GM21786 (cell line): ENCODE data around the gene PROZ.

Experiments
- ATAC-seq: cut with Tn5 transposase; IDR thresholded peaks from one replicate; pipeline ENCODE4 v1.9.1; 2021; ENCODE audit not compliant: unreplicated experiment

Gene PROZ

GRCh38 chr13:113203507-113204377, 45.3 kb downstream of the PROZ start:
- ATAC-seq, result no peak

- no peak for ATAC-seq
These were observed 45.9 kb downstream of the PROZ start for GRCh38 chr13:113204378-113204734.

GRCh38 chr13:113205428-113205931, 47.0 kb downstream of the PROZ start:
- no peak for ATAC-seq

- no peak for ATAC-seq
These were observed 49.0 kb downstream of the PROZ start for GRCh38 chr13:113207460-113207859.

- ATAC-seq, result peak; percentile 5
These were observed 49.5 kb downstream of the PROZ start for GRCh38 chr13:113207890-113208420.

- peak; percentile 77 for ATAC-seq
These were observed 50.2 kb downstream of the PROZ start, which contains the start of gene PCID2 for GRCh38 chr13:113208421-113209335. Gene PCID2 (minus strand): TSS chr13:113208669. CDS start chr13:113208634, 35 bp downstream.

- ATAC-seq, result peak; percentile 27
These were observed 50.9 kb downstream of the PROZ start, which contains the start of gene CUL4A for GRCh38 chr13:113209336-113209758. Gene CUL4A (plus strand): TSS chr13:113209613. CDS start chr13:113209628, 15 bp downstream.

GRCh38 chr13:113209759-113210421, 51.4 kb downstream of the PROZ start:
- ATAC-seq, result peak; percentile 30

- no peak for ATAC-seq
These were observed 52.4 kb downstream of the PROZ start for GRCh38 chr13:113210833-113211232.

GRCh38 chr13:113211774-113212173, 53.3 kb downstream of the PROZ start:
- ATAC-seq, result no peak

- no peak for ATAC-seq
These were observed 58.0 kb downstream of the PROZ start for GRCh38 chr13:113216254-113217048.

- ATAC-seq, result no peak
These were observed 60.1 kb downstream of the PROZ start for GRCh38 chr13:113218586-113218985.

GRCh38 chr13:113219256-113219940, 61.0 kb downstream of the PROZ start:
- ATAC-seq, result no peak

GRCh38 chr13:113220141-113220598, 61.7 kb downstream of the PROZ start:
- ATAC-seq, result no peak

- no peak for ATAC-seq
These were observed 62.4 kb downstream of the PROZ start for GRCh38 chr13:113220877-113221276.
